Suprapubic skin (tissue), 4 donors: Measurements from ENCODE around the gene CEP131. TPM values are rescaled to one million over a fixed set of nuclear protein-coding genes. Genes with fewer than 3 reads are reported as not detected.

Experiments
- DNase-seq, 2 donors: peaks; one replicate each; pipeline ENCODE4 v3.0.0-alpha.2; 2019; ENCODE audit warnings: low spot score in 2 of 2
- H3K27ac ChIP-seq: fragments of 200-600 bp; sonication (generic); one replicate; pipeline ENCODE4 v1.5.1; 2019
- H3K27me3 ChIP-seq: fragments of 200-600 bp; sonication (generic); one replicate; pipeline ENCODE4 v1.5.1; 2019
- H3K36me3 ChIP-seq: fragments of 200-600 bp; sonication (generic); one replicate; pipeline ENCODE4 v1.5.1; 2019
- H3K4me1 ChIP-seq: fragments of 200-600 bp; sonication (generic); one replicate; pipeline ENCODE4 v1.5.1; 2019
- H3K4me3 ChIP-seq: fragments of 200-600 bp; sonication (generic); one replicate; pipeline ENCODE4 v1.5.1; 2019; ENCODE audit warnings: mild to moderate bottlenecking
- H3K9me3 ChIP-seq: fragments of 200-600 bp; sonication (generic); one replicate; pipeline ENCODE4 v1.5.1; 2019
- EP300 ChIP-seq: sonication (generic); formaldehyde crosslinking; IDR thresholded peaks from one replicate; pipeline ENCODE4 v1.6.1; 2017; ENCODE audit warnings: antibody characterized with exemption
- POLR2A ChIP-seq, 2 donors: fragments of 450-650 bp; IDR thresholded peaks; one replicate each; pipeline ENCODE4 v1.6.1; 2017; ENCODE audit warnings: antibody characterized with exemption in 2 of 2, mild to moderate bottlenecking in 2 of 2, moderate library complexity in 2 of 2
- POLR2AphosphoS5 ChIP-seq, 3 donors: sonication (generic); formaldehyde crosslinking; IDR thresholded peaks; one replicate each; pipeline ENCODE4 v1.6.1; 2017; ENCODE audit warnings: antibody characterized with exemption in 3 of 3
- WGBS: methylation state at CpG from one replicate; pipeline ENCODE4 v1.1.5; 2018; 5-methylcytosine and 5-hydroxymethylcytosine counted together
- total RNA-seq, 4 donors: library from RNA; depleted of rRNA; stranded (reverse); fragments of >200 nt; gene quantifications; one replicate each; pipeline ENCODE4 v1.1.0, GENCODE V29; 2016
- TF ChIP-seq, protein P1 (sequence below), 2 donors: fragments of 200-600 bp in 1 of 2; fragments of 450-650 bp in 1 of 2; sonication (generic) in 1 of 2; IDR thresholded peaks; one replicate each; pipeline ENCODE4 v1.5.1; 2016 to 2019; ENCODE audit warnings: antibody characterized with exemption in 2 of 2, mild to moderate bottlenecking in 1 of 2, moderate library complexity in 1 of 2

Gene CEP131
- total RNA-seq, 4 donors from 2014 or later: 4.2 to 9.5 (median 8.0) TPM

DNA sequence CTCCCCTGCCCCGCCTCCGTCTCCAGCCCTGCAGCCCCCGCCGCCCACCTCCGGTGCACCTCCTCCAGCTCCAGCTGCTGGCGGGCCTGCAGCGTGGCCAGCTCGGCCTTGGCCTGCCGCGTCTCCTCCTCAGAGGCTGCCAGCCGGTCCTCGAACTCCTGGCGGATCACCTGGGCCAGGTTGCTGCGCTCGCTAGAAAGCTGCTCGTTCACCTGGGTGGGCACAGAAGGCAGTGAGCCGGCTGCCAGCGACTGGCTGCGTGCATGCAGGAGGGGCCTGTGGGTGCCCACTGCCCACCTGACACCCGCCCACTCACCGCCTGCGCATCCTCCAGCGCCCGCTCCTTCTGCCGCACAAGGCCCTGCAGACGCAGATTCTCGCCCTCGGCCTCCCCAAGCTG is 32.2 kb downstream of the CEP131 start:
- TF ChIP-seq, protein P1, sequence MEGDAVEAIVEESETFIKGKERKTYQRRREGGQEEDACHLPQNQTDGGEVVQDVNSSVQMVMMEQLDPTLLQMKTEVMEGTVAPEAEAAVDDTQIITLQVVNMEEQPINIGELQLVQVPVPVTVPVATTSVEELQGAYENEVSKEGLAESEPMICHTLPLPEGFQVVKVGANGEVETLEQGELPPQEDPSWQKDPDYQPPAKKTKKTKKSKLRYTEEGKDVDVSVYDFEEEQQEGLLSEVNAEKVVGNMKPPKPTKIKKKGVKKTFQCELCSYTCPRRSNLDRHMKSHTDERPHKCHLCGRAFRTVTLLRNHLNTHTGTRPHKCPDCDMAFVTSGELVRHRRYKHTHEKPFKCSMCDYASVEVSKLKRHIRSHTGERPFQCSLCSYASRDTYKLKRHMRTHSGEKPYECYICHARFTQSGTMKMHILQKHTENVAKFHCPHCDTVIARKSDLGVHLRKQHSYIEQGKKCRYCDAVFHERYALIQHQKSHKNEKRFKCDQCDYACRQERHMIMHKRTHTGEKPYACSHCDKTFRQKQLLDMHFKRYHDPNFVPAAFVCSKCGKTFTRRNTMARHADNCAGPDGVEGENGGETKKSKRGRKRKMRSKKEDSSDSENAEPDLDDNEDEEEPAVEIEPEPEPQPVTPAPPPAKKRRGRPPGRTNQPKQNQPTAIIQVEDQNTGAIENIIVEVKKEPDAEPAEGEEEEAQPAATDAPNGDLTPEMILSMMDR (IDR thresholded peaks at IDR 0.05): no peak
- TF ChIP-seq EP300: no peak
- TF ChIP-seq POLR2AphosphoS5 (IDR thresholded peaks at IDR 0.05): no peak
- TF ChIP-seq POLR2A (IDR thresholded peaks at IDR 0.05): no peak

GRCh38 chr17:81189670-81190530 is 32.9 kb downstream of the CEP131 start:
- no peaks in the 10 kb centered on the region for H3K27me3 ChIP-seq
- no peak overlapping the region for H3K27ac ChIP-seq
- no peak overlapping the region for H3K4me3 ChIP-seq
- WGBS: 90% methylated on average over 13 of the region's 27 CpGs
- TF ChIP-seq POLR2AphosphoS5 (IDR thresholded peaks at IDR 0.05) (no peak), EP300 (no peak), POLR2A (IDR thresholded peaks at IDR 0.05) (no peak)
- TF ChIP-seq, protein P1 (IDR thresholded peaks at IDR 0.05): no peak
- no peaks in the 10 kb centered on the region for H3K4me1 ChIP-seq
- peaks cover 13% of the 10 kb centered on the region for H3K36me3 ChIP-seq
- no peak for DNase-seq
- no peaks in the 10 kb centered on the region for H3K9me3 ChIP-seq

More for the DNA sequence above, 32.2 kb downstream of the CEP131 start:
- no peak for DNase-seq
- WGBS: 93% methylated on average over 17 of the region's 28 CpGs
- Histone ChIP-seq H3K36me3 (peaks cover 13% of the 10 kb centered on the region), H3K4me3 (no peak overlapping the region), H3K4me1 (no peaks in the 10 kb centered on the region), H3K27ac (no peak overlapping the region), H3K27me3 (no peaks in the 10 kb centered on the region), H3K9me3 (no peaks in the 10 kb centered on the region)

GRCh38 chr17:81189016-81189415 is 33.7 kb downstream of the CEP131 start:
- H3K4me1 ChIP-seq: no peaks in the 10 kb centered on the region
- no peak overlapping the region for H3K4me3 ChIP-seq
- WGBS: 100% methylated on average over 2 of the region's 7 CpGs
- peaks cover 13% of the 10 kb centered on the region for H3K36me3 ChIP-seq
- no peak overlapping the region for H3K27ac ChIP-seq
- no peak for TF ChIP-seq EP300
- TF ChIP-seq POLR2AphosphoS5 (IDR thresholded peaks at IDR 0.05): no peak
- no peak for TF ChIP-seq POLR2A (IDR thresholded peaks at IDR 0.05)
- TF ChIP-seq, protein P1 (IDR thresholded peaks at IDR 0.05): no peak
- peaks cover 8% of the 10 kb centered on the region for H3K27me3 ChIP-seq
- H3K9me3 ChIP-seq: no peaks in the 10 kb centered on the region
- DNase-seq: no peak

GRCh38 chr17:81188491-81188840 is 34.3 kb downstream of the CEP131 start:
- 74% methylated on average over 3 of the region's 12 CpGs for WGBS
- Histone ChIP-seq H3K27ac (no peak overlapping the region), H3K27me3 (peaks cover 14% of the 10 kb centered on the region)

More at GRCh38 chr17:81188491-81188840, 34.3 kb downstream of the CEP131 start:
- H3K9me3 ChIP-seq: no peaks in the 10 kb centered on the region
- TF ChIP-seq EP300 (no peak), POLR2A (IDR thresholded peaks at IDR 0.05) (no peak), POLR2AphosphoS5 (IDR thresholded peaks at IDR 0.05) (no peak)
- TF ChIP-seq, protein P1 (IDR thresholded peaks at IDR 0.05): no peak
- no peak for DNase-seq
- no peak overlapping the region for H3K4me3 ChIP-seq
- H3K4me1 ChIP-seq: no peaks in the 10 kb centered on the region
- H3K36me3 ChIP-seq: peaks cover 13% of the 10 kb centered on the region
